Activated gamma-delta T cell treated with anti-CD3 and anti-CD28 coated beads, Interleukin-2, amount 50 U/mL, for 16 hours (primary cell): ENCODE measurements around the gene PPP1CA.
"Not testable (repeated sequence)": the region's sequence is repeated elsewhere in the genome, so short reads cannot be mapped to it uniquely, and the experiment has no call there.

ENCODE experiments used
- DNase-seq: peaks from one replicate; pipeline ENCODE4 v3.0.0-alpha.2; 2020; ENCODE audit warnings: low read depth

PPP1CA gene

DNA sequence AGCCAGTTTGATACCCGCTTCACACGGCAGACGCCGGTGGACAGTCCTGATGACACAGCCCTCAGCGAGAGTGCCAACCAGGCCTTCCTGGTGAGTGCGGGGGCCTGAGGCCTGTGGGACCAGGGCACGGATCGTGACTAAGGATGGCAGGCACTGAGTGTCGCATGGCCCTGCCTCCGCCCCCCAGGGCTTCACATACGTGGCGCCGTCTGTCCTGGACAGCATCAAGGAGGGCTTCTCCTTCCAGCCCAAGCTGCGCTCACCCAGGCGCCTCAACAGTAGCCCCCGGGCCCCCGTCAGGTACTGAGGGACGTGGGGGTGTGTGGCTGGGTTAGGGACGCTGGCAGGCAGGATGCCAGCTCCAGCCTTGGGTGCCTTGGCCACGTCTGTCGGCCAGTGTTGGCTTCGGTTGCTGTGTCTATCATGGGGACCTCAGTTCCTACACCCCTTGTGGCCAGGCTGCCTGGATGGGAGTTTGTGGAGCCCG lies 32.8 kb upstream of the PPP1CA start:
- no peak for DNase-seq

DNA sequence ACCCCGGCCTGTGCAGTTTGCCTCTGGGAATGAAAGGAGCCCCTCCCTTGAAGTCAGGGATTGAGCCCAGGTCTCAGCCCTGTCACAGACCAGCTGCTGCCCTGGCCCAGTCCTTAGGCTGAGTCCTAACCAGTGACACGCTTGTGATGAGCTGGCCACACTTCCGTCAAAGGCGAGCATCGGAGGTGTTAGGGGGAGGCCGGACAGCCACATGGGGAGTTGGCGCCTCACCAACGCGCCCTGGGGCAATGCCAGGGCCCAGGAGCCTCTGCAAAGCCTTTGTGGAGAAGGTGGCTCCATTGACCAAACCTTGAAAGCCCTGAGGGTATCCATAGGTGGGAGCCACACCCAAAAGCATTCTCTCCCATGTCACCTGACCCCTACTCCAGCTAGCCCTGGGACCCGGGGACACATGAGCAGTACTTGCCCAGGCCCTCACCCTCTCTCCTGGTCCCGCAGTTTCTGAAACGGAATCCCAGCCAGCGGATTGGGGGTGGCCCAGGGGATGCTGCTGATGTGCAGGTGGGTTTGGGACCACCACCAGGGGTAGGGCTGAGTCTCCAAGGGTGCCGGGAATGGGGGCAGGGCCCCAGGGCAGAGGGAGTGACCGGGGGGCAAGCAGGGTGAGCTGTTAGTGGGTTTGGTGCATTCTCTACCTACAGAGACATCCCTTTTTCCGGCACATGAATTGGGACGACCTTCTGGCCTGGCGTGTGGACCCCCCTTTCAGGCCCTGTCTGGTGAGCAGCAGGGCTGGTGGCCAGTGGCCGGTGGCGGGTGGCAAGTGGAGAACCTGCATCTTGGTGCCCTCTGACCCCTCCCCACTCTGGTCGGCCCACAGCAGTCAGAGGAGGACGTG lies 32.1 kb upstream of the PPP1CA start:
- DNase-seq: no peak

DNA sequence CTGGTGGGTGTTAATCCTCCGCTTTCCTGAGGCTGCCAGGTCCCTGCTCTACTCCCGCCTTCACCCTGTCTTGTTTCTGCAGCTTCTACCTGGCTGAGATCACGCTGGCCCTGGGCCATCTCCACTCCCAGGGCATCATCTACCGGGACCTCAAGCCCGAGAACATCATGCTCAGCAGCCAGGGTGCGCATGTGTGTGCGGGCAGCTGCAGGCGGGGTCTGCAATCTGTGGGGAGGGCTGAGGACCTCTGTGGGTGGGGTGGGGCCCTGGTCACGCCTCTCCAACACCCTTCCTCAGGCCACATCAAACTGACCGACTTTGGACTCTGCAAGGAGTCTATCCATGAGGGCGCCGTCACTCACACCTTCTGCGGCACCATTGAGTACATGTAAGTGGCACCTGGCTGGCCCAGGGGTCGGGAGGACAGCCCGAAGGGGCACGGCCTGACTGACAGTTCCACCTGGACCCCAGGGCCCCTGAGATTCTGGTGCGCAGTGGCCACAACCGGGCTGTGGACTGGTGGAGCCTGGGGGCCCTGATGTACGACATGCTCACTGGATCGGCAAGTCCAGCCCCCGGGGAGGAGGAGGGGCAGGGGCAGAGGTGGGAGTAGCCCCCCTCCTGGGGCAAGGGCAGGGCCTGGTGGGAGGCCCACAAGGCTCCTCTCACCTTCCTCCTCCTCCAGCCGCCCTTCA lies 31.1 kb upstream of the PPP1CA start:
- DNase-seq: no peak

DNA sequence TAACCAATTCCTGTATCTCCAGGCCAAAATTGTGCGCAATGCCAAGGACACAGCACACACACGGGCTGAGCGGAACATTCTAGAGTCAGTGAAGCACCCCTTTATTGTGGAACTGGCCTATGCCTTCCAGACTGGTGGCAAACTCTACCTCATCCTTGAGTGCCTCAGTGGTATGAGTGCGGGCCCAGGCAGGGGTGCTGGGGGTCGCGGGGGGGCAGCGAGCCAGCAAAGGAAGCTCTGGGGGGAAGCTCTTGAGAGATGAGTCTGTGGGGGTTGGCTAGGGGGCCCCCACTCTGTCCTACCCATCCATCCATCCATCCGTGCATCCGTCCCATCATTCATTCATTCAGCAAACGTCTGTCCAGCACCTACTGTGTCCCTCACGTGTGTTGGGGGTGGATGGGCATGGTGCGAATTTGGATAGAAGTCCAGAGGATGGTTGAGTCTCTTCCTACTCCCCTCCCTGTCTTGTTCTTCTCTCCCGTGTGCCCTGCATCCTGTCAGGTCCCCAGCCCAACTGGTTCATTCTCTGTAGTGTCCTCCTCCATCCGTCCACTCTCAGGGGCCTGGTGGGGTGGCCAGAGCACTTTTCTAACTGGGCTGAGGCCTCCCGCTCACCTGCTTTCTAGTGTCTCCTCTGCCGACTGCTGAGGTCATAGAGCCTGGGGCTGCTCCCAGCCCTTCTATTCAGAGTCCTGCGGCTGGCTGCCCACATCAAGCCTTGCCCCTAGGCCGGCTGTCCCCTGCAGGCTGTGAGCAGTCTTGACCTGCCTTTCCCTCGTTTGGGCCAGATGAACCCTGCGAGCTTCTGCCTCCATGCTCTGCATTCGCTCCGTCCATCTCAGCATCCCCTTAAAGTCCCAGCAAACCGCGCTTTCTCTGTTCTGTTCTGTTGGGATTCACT lies 29.9 kb upstream of the PPP1CA start:
- DNase-seq: no peak

DNA sequence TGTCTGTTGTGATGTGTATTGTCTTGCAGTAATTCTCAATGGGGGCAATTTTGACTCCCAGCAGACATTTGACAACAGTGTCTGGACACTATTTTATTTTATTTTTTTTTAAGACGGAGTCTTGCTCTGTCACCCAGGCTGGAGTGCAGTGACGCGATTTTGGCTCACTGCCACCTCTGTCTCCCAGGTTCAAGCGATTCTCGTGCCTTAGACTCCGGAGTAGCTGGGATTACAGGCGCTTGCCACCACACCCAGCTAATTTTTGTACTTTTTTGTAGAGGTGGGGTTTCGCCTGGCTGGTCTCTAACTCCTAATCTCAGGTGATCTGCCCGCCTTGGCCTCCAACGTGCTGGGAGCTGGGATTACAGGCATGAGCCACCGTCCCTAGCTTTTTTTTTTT lies 28.1 kb upstream of the PPP1CA start:
- no peak for DNase-seq

DNA sequence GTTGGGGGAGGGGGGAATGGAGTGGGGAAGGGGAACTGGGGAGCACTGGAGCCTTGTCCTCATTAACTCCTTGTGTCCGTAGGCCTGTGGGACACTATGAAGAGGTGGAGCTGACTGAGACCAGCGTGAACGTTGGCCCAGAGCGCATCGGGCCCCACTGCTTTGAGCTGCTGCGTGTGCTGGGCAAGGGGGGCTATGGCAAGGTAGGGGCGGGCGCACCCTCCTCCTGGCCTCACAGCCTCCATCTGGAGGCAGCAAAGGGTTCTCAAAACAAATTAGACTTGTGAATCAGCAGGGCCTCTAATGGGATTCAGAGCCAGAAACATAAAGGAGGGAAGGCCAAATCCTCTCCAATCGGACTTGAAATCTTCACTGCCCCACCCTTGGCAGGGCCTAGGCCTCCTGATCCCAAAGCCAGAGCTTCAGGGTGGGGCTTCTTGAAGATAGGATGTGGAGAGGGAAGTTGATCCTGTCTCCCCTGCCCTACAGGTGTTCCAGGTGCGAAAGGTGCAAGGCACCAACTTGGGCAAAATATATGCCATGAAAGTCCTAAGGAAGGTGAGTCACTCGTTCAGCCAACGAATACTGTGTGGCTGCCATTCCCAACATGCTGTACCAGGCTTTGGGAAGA lies 27.5 kb upstream of the PPP1CA start:
- no peak for DNase-seq

DNA sequence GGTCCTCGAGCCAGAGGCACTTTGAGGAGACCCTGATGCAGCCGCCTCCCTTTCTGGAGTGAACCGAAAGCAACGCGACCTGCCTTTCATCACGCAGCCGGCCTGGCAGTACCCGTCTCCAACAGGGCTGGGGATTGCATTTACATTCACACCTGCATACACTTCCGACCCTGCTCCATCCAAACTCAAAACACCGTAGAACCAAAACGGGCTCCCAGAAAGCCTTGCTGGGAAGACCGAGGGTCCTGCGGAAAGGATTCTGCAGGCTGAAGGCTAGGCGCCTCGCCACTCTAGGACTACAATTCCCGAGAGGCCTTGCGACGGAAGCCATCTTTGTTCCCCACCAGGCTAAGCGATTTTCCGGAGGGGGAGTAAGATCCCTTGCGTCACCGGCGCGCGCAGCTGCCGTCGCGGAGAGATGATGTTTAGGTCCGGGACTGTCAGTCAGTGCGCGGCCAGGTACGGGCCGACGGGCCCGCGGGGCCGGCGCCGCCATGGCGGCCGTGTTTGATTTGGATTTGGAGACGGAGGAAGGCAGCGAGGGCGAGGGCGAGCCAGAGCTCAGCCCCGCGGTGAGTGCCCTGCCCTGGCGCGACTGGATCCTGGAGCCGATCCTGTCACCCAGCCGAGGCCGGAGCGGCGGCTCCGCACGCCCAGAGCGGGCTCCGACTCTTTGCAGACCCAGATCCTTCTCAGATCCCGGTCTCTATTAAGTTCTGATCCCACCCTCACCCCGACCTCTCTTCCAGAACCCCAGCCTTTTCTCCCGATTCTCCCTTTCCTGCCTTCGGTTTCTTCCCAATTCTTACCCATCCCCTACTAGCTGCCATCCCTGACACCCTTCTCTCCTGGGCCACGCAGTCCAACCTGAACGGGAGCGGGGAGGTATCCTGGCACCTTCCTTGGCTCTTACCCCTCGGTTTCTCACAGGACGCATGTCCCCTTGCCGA lies 26.7 kb upstream of the PPP1CA start, which contains the start of gene RPS6KB2:
RPS6KB2 (plus strand) TSS at position 443 of the 950 bp plus-strand sequence; CDS start at position 495, 52 bp downstream.
- peak; percentile 99 for DNase-seq

DNA sequence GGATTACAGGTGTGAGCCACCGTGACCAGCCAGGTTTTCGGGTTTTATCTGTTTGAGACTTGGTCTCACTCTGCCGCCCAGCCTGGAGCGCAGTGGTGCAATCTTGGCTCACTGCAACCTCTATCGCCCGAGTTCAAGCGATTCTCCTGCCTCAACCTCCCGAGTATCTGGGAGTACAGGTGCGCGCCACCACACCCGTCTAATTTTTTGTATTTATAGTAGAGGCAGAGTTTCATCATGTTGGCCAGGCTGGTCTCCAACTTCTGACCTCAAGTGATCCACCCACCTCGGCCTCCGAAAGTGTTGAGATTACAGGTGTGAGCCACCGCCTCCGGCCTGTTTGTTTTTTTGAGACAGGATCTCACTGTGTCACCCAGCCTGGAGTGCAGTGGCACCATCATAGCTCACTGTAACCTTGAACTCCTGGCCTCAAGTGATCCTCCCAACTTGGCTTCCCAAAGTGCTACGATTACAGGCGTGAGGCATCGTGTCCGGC lies 25.8 kb upstream of the PPP1CA start:
- DNase-seq: not testable (repeated sequence)

DNA sequence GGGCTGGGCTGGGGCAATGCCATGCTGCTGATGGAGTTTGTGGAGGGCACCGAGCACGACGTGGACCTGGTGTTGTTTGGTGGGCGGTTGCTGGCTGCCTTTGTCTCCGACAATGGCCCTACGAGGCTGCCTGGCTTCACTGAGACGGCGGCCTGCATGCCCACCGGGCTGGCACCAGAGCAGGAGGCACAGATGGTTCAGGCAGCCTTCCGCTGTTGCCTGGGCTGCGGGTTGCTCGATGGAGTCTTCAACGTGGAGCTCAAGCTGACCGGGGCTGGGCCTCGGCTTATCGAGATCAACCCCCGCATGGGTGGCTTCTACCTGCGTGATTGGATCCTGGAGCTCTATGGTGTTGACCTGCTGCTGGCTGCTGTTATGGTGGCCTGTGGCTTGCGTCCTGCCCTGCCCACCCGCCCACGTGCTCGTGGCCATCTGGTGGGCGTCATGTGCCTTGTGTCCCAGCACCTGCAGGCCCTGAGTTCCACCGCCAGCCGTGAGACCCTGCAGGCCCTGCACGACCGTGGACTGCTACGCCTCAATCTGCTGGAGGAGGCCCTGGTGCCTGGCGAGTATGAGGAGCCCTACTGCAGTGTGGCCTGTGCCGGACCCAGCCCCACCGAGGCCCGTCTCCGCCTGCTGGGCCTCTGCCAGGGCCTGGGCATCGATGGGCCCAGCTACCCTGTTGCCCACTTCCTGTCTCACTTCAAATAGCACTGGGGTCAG lies 22.4 kb upstream of the PPP1CA start:
- DNase-seq: no peak

DNA sequence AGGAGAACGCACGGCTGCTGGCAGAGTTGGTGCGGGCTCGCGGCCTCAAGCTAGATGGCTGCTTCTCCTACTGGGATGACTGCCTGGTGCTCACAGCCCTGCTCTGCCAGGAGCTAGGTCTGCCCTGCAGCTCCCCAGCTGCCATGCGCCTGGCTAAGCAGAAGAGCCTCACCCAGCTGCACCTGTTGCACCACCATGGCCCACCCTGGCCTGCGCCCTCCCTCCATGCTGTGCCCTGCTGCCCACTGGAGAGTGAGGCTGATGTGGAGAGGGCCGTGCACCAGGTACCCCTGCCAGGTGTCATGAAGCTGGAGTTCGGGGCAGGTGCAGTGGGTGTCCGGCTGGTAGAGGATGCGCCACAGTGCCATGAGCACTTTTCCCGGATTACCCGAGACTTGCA lies 21.8 kb upstream of the PPP1CA start:
- DNase-seq: no peak

DNA sequence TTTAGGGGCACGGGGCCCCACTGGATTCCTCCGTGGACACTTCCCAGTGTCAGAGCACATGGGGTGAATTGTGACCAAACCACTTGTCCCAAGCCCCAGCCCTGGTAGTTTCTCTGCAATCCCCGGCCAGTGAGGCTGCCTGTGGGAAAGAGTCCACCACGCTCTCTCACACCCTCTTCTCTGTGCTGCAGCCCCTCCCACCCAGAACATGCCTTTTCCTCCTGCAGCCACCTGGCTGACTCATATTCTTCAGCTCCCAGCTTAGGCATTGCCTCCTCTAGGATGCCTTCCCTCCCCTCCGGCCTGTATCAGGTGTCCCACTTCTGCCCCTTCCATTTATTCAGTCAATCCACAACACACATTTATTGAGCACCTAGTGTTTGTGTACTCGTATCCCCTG lies 21.2 kb upstream of the PPP1CA start:
- DNase-seq: no peak

DNA sequence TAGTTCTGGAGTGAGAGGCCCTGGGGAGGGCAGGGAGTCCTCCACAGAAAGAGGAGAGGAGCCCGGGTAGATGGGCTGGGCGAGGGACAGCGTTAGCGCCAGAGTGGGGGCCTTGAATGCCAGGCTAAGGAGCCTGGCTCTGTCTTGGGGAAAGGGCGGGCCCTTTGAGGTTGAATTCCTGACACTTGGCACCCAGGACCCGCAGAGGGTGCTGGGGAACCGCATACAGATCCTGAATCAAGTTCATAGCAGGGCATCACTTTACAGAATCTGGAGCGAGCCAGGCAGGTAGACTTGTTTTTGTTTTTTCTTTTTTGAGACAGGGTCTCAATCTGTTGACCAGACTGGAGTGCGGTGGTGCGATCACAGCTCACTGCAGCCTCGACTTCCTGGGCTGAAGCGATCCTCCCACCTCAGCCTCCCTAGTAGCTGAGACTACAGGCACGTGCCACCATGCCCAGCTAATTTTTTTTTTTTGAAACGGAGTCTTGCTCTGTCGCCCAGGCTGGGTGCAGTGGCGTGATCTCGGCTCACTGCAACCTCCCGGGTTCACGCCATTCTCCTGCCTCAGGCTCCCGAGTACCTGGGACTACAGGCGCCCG lies 19.9 kb upstream of the PPP1CA start:
- DNase-seq: no peak

DNA sequence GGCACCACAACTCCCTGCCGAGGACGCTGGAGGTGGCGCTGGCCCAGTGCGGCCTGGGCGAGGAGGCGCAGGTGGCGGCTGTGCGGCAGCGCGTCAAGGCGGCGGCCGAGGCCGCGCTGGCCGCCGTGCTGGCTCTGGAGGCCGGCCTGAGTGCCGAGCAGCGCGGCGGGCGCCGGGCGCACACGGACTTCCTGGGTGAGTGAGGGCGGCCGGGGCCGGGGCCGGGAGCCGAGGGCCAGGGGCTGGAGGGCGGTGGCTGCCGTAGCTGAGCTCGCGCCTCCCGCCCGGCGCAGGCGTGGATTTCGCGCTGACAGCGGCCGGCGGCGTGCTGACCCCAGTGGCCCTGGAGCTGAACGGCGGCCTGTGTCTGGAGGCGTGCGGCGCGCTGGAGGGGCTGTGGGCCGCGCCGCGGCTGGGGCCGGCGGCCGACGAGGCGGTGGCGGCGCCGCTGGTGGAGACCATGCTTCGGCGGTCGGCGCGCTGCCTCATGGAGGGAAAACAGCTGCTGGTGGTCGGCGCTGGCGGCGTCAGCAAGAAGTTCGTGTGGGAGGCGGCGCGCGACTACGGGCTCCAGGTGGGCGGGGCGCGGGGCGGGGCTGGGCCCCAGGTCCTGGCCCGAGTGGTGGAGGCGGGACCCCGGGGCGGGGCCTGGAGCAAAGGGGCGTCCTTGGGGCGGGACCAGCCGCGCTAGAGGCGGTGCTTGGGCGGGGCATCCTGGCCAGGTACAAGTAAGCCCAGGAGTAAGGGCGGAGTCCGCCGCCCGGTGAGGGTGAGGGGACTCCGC lies 19.2 kb upstream of the PPP1CA start:
- peak; percentile 99 for DNase-seq

DNA sequence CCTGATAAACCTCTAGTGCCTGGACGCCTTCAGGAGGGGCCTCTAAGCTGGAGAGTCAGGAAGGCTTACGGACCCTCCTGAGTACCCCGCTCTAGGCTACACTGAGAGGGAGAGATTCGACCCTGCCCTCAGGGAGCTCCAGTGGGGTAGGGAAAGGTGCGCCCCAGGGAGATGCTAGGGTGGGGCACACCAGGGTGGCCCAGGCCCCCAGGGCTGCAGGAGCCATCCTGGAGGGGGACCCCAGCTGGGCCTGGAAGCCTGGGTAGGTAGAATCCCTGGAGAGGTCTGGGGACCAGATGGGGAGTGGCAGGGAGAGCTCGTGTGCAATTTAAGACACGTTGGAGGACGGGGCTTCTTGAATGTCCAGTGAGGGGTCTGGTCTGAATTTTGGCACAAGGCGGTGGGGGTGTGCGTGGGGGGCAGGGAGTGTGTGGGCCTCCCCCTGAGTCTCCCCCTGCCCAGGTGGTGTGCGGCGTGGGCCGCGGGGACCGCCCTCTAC lies 18.5 kb upstream of the PPP1CA start:
- no peak for DNase-seq

DNA sequence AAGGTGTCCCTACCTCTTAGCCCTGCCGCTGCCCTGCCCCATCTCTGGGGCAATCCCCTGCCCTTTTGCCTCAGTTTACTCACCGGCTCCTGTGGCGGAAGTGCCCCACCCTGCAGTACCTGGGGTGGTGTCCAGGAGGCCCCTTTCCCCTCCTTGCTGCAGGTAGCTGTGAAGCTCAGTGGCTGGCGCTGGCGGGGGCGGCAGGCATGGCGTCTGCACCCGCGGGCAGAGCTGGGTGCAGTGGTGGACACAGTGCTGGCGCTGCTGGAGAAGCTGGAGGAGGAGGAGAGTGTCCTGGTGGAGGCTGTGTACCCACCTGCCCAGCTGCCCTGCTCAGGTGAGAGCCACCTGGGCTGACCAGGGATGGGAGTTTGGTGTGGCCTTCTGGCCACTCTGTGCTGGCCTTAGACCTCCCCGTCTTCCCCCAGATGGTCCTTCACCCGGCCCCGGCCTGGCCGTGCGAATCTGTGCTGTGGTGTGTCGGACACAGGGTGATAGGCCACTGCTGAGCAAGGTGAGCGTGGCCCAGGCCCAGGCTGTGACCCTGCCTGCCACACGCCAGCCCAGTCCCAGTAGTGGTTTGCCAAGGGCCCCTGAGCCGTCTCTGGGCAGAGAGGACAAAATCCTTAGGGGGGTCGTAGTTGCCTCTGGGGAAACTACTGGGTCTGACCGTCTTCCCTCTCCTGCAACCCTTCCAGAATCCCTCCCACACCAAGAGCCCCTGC lies 17.8 kb upstream of the PPP1CA start:
- no peak for DNase-seq

DNA sequence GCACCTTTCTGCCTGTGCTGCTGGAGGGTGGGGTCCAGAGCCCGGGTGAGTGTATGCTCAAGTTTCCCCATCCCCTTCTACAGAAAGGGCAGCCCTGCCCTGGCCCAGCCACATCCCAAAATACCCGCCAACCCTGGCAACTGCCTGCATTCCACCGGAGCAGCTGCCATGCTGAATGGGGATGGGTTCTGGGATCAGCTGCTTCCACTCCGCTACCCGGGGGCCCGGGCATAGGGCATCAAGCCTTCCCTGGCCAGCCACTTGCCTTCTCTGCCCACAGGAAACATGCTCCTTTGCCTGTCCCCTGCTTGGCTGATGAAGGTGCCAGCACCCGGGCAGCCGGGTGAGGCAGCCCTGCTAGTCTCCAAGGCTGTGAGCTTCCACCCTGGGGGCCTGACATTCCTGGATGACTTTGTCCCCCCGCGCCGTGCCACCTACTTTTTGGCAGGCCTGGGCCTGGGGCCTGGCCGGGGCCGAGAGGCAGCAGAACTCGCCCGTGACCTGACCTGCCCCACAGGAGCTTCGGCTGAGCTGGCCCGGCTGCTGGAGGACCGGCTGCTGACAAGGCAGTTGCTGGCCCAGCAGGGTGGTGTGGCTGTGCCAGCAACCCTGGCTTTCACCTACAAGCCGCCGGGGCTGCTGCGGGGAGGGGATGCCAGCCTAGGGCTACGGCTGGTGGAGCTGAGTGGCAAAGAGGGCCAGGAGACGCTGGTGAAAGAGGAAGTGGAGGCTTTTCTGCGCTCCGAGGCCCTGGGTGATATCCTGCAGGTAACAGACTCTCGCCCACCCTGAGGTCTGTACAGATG lies 17.0 kb upstream of the PPP1CA start:
- DNase-seq: no peak

DNA sequence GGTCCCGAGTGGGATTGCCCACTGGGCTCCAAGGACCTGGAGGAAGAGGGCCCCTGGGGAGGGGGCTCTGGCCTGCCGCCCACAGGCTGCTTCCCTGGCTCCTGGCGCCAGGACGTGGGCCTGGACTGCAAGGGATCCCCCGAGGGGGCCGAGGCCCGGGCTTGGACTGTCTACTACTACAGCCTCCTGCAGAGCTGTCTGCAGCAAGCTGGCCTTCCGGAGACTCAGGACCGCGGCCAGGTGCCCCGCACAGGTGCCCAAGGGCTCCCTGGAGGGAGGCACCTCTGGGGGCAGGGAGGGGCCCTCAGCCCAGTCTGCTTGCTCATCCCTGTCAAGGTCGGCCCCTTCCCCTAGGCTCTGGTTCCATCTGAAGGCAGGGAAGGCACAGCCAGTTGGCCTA lies 15.8 kb upstream of the PPP1CA start:
- no peak for DNase-seq
